GM20000 (cell line): ENCODE results near the gene POU6F2.

Source experiments
- DNase-seq: peaks from one replicate; pipeline ENCODE4 v3.0.0; 2012; ENCODE audit warnings: low spot score
- TF ChIP-seq, protein P1 (sequence below): IDR thresholded peaks from 2 replicates; pipeline ENCODE4 v1.5.1; 2012; ENCODE audit warnings: mild to moderate bottlenecking, control low read depth; ENCODE audit errors: extremely low read depth, missing control alignments

The POU6F2 gene

DNA sequence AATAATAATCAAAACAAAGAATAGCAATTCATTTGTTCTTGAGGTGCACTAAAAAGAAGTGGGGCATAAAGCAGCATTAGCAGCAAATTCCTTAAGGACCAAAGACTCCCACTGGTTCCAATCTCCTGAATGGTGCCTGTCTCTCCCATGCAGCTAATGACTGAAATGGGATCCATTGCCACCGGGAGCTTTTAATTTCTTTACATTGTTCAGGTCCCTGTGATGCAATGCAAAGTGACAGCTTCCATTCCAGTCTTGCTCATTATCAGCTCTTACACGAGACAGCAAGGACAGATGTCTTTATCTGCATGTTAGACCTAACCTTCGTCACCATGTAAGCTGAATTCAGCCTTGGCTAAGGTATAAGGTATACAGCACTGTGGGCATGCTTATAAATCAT is 148.1 kb downstream of the POU6F2 start:
- TF ChIP-seq, protein P1, sequence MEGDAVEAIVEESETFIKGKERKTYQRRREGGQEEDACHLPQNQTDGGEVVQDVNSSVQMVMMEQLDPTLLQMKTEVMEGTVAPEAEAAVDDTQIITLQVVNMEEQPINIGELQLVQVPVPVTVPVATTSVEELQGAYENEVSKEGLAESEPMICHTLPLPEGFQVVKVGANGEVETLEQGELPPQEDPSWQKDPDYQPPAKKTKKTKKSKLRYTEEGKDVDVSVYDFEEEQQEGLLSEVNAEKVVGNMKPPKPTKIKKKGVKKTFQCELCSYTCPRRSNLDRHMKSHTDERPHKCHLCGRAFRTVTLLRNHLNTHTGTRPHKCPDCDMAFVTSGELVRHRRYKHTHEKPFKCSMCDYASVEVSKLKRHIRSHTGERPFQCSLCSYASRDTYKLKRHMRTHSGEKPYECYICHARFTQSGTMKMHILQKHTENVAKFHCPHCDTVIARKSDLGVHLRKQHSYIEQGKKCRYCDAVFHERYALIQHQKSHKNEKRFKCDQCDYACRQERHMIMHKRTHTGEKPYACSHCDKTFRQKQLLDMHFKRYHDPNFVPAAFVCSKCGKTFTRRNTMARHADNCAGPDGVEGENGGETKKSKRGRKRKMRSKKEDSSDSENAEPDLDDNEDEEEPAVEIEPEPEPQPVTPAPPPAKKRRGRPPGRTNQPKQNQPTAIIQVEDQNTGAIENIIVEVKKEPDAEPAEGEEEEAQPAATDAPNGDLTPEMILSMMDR = no peak
- no peak for DNase-seq

DNA sequence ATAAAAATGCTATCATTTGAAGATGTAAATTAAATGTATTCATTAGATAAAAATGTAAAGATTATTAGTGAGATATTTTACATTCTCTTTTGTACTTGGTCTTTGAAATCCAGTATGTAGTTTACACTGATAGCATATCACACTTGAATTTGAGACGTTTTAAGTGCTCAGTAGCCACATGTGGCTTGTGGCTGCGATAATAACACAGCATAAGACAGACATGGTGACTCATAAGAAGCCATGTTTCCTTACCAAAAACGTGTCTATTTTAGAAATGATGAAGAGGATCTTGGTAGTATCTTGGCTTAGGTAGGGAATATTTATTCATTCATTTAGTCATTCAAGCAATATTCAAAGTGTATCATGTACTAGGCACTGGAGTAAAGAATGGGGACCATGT is 149.3 kb downstream of the POU6F2 start:
- DNase-seq = no peak
- TF ChIP-seq, protein P1 = no peak

DNA sequence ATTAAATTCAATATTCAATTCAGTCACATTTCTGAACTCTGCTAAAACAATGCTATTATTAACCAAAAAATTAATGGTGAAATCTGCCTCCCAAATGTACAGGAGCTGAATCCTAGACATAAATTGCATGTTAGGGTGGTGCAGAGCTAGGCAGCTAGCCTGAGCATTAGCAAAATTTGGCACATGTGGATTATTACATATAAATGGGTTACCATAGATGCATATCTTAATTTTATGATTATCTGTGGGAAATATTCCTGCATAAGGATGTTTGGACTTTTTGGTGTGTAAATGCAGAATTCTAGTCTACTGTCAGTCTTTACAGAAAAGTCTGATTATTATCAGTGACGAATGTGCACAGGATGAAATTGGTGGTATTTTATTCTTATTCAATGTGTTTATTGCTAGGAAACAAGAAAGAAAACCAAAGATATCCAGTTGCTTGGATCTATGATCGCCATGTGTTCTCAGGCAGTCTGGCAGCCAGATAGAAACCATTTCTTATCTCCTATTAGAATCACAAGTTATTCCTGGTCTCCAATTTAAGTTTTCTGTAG is 150.7 kb downstream of the POU6F2 start:
- no peak for DNase-seq
- TF ChIP-seq, protein P1 = no peak

DNA sequence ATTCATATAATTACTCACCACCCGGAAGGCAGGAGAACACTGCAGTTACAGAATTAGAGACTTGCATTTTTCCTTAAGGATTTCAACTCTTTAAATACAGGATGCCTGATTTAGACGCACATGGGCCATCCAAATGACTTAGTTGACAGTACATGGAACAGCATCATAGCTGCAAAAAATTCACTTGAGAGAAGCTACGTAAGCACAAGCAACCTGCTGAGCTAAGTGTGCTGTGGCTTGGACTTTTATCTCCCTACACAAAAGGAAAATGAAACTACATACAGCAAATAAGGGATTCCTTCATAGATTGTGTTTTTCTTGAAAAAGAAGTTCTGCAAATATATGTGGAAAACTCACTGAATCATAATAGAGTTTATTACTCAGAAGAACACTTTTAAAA is 152.6 kb downstream of the POU6F2 start:
- TF ChIP-seq, protein P1 = no peak
- DNase-seq = no peak

DNA sequence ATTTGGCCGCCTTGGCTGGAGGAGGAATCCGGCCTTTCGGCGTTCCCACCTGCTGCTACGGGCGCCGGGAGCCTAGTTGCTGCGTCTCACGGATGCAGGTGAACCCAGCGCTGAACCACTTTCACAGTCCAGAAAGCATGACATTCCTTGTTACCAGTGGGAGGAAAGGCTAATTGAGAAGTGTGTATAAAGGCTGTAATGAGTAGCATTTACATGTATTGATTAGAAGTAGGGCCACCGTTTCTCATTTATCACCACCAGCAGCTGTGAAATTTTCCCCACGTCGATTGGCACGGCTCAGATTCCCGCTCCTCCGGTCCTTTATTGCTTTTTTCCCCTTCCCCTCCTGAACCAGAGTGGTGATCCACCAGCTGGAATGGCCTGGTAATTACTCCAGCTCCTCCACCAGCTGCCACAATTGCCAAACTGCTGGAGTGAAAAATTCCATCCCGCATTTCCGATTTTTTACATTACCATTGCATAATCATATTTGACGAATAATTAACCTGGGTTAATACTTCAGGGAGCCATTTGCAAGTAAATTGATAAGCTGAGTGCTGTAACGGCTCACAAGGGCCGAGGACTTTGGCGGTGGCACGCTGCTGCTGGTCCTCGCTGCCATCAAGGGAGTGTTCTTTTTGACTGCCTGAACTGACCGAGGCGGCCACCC is 153.3 kb downstream of the POU6F2 start:
- no peak for DNase-seq

DNA sequence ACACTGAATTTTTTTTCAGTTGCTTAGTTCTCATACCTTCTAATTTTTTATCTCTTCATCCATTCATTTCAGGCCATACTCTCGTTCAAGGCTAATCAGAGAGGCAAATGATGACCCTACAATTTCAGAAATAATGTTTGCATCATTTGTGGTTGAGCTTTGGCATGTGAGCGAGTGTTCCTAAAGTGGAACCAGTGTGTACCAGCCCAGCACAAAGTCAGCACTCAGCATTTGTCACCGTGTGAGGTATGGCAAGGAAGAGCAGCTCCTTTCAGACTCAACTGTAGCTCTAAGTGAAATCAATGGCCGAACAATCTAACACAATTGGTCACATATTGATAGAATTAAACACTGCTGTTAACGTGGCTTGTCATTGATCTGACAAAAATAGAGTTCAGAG is 154.6 kb downstream of the POU6F2 start:
- TF ChIP-seq, protein P1 = no peak
- no peak for DNase-seq

More for the DNA sequence above, 153.3 kb downstream of the POU6F2 start:
- TF ChIP-seq, protein P1 = no peak

DNA sequence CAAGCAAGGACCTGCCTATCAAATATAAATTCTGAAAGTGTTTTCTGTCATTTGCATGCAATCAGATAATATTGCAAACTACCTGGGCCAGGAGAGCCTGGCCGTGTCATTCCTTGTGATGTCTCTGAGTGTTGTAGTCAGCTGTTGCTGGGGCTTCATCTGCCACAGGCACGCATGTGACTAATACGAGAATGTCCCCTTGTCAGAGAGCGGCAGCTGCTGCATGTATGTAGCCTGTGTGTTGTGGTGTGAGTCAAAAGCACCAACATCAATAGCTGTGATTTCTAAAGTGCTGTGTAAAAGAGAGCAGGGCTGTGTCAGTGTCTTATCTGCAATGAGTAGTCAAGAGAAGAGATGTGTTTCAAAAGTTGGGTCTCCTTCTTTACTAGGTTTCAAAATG is 155.4 kb downstream of the POU6F2 start:
- TF ChIP-seq, protein P1 = no peak
- no peak for DNase-seq
